Measurements from ENCODE around the gene UBALD2. TPM values are rescaled to one million over a fixed set of nuclear protein-coding genes. Genes with fewer than 3 reads are reported as not detected.
A peak's percentile ranks its signal among the peaks of the same experiment; 100 is the strongest.

Gene UBALD2
- total and polyA plus RNA-seq, 8 donors: 1.8 to 49.5 (median 38.7) TPM

- Histone ChIP-seq H3K9me3 (no peaks in the 10 kb centered on the region), H3K4me3 (peak overlapping the region; percentile 27 to 71 (median 40)), H3K27me3 (no peaks in the 10 kb centered on the region), H3K27ac (peak overlapping the region; percentile 77 to 100 (median 82)), H3K4me1 (peaks cover 63 to 78% (median 76%) of the 10 kb centered on the region in 4 donors), H3K36me3 (peaks cover 4 to 31% (median 26%) of the 10 kb centered on the region in 4 donors)
- WGBS, 5 donors: 5 to 18% (median 8%) methylated on average over 17 to 38 of the region's 38 CpGs
- DNase-seq: peak; percentile 58 to 92
- intact Hi-C loops (cut with DNase I; ENCODE audit: low total_unique reads): no loop called here
- TF ChIP-seq POLR2AphosphoS5 (IDR thresholded peaks at IDR 0.05) (peak in 2 of 3 donors; percentile 54 to 72), EP300 (IDR thresholded peaks at IDR 0.05) (no peak)
Measured at GRCh38 chr17:76271669-76272540, 6.8 kb downstream of the UBALD2 start.

DNA sequence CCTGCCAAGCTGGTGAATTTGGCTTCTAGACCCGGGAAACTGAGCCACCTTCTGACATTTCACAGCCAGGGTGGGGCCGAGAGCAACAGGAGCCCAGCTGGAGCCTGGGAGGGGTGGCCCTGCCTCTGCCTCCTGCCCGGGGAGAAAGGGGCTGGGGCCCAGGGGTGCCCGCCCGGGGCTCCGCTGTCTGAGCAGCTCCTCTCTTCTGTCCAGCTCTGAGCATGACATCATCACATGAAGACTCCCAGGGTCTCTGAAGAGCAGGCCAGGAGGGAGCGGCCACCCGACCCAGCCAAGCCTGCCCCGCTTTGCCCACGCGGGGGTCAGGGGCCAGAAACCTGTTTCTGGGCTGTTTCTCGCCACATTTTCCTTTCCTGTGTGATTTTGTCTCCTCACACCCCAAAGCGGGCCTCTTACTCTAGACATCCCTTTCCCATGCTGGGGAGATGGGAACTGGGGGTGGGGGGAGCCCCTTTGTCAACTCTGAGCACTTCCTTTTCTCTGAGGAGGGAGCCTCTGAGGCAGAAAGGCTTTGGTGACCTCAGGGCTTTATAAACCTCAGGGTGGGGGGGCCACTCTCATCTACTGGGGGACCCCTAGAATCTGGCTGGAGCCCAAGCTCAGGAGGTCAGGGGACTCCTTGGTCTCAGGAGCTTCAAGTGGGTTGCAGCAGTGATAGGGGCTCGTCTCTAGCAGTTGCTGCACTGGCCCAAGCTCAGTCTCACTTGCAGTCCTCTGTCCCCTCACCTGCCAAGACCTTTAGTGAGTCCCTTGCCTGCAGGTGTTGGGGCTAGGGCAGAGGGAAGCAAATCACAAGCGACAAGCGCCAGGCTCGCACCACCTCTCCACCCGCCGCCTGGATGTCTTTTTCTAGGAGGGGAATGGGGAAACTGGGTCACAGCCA, 7.6 kb downstream of the UBALD2 start:
- peak overlapping the region; percentile 27 to 71 (median 40) for H3K4me3 ChIP-seq

DNA sequence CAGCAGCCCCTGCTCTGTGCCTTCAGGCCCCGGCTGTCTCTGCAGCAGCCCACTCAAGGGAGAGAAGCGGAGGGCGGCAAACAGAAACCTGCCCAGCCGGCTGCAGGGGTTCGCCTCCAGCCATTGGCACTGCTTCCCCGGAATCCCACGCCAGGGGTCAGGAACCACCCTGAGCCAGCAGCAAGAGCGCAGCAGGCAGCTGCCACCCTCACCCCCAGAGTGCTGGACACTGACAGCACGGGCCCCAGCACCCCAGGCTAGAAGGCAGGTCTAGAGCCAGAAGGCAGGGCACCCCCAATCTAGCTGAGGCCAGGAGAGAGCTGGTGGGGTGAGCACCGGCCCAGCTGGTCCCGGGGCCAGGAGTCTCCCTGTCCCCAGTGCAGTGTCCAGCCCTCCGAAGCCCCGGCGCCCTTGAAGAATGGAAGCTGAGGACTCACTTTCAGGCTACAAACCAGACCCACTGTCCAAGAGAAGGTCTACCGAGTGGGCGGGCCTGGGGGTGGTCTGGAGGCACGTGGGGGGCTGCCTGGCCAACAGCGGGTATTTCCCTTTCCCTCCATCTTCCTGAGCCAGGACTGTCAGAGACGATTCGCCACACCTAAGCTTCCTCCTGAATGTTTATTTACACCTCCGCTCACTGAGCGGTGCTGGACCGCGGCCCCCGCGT, 8.4 kb downstream of the UBALD2 start:
- Histone ChIP-seq H3K4me3 (no peak overlapping the region), H3K27ac (peak overlapping the region in 4 of 5 donors; percentile 29 to 100 (median 86)), H3K36me3 (peaks cover 4 to 28% (median 24%) of the 10 kb centered on the region in 4 donors), H3K9me3 (no peaks in the 10 kb centered on the region), H3K27me3 (no peaks in the 10 kb centered on the region), H3K4me1 (peaks cover 47 to 63% (median 60%) of the 10 kb centered on the region in 4 donors)
- WGBS, 5 donors: 51 to 58% (median 54%) methylated on average over 22 to 26 of the region's 26 CpGs
- no peak for TF ChIP-seq POLR2A (IDR thresholded peaks at IDR 0.05)
- no peak for TF ChIP-seq EP300 (IDR thresholded peaks at IDR 0.05)
- TF ChIP-seq, protein P1, sequence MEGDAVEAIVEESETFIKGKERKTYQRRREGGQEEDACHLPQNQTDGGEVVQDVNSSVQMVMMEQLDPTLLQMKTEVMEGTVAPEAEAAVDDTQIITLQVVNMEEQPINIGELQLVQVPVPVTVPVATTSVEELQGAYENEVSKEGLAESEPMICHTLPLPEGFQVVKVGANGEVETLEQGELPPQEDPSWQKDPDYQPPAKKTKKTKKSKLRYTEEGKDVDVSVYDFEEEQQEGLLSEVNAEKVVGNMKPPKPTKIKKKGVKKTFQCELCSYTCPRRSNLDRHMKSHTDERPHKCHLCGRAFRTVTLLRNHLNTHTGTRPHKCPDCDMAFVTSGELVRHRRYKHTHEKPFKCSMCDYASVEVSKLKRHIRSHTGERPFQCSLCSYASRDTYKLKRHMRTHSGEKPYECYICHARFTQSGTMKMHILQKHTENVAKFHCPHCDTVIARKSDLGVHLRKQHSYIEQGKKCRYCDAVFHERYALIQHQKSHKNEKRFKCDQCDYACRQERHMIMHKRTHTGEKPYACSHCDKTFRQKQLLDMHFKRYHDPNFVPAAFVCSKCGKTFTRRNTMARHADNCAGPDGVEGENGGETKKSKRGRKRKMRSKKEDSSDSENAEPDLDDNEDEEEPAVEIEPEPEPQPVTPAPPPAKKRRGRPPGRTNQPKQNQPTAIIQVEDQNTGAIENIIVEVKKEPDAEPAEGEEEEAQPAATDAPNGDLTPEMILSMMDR (IDR thresholded peaks at IDR 0.05): no peak
- no peak for TF ChIP-seq POLR2AphosphoS5 (IDR thresholded peaks at IDR 0.05)
- DNase-seq: no peak
- intact Hi-C loops (cut with DNase I; ENCODE audit: low total_unique reads): no loop called here

More for the DNA sequence above, 7.6 kb downstream of the UBALD2 start:
- Histone ChIP-seq H3K27me3 (no peaks in the 10 kb centered on the region), H3K36me3 (peaks cover 4 to 28% (median 24%) of the 10 kb centered on the region in 4 donors), H3K27ac (peak overlapping the region; percentile 77 to 100 (median 82)), H3K4me1 (peaks cover 54 to 69% (median 67%) of the 10 kb centered on the region in 4 donors), H3K9me3 (no peaks in the 10 kb centered on the region)
- 47 to 66% (median 53%) methylated on average over 13 to 19 of the region's 19 CpGs for WGBS, 5 donors
- peak in 1 of 2 donors; percentile 50 for DNase-seq
- intact Hi-C loops (cut with DNase I; ENCODE audit: low total_unique reads): no loop called here
- TF ChIP-seq, protein P1 (IDR thresholded peaks at IDR 0.05): no peak
- no peak for TF ChIP-seq POLR2A (IDR thresholded peaks at IDR 0.05)

GRCh38 chr17:76274112-76274956, 9.2 kb downstream of the UBALD2 start:
- peak overlapping the region in 3 of 5 donors; percentile 47 to 89 (median 82) for H3K27ac ChIP-seq
- peaks cover 46 to 63% (median 58%) of the 10 kb centered on the region in 4 donors for H3K4me1 ChIP-seq
- no peak for DNase-seq
- no peak overlapping the region for H3K4me3 ChIP-seq
- 57 to 66% (median 61%) methylated on average over 14 to 21 of the region's 21 CpGs for WGBS, 5 donors
- no peaks in the 10 kb centered on the region for H3K27me3 ChIP-seq
- H3K9me3 ChIP-seq: no peaks in the 10 kb centered on the region
- intact Hi-C loops (cut with DNase I; ENCODE audit: low total_unique reads): no loop called here
- TF ChIP-seq POLR2AphosphoS5 (IDR thresholded peaks at IDR 0.05): no peak
- TF ChIP-seq EP300 (IDR thresholded peaks at IDR 0.05): no peak
- TF ChIP-seq POLR2A (IDR thresholded peaks at IDR 0.05): no peak
- TF ChIP-seq, protein P1 (IDR thresholded peaks at IDR 0.05): no peak
- peaks cover 4 to 22% (median 17%) of the 10 kb centered on the region in 4 donors for H3K36me3 ChIP-seq
